HepG2 (cell line): ENCODE data around the gene CCDC136.

Experiments
- CTCF ChIP-seq: sonication (generic); formaldehyde crosslinking; IDR thresholded peaks from 2 replicates; pipeline ENCODE4 v1.5.0; 2020; ENCODE audit warnings: mild to moderate bottlenecking, missing genetic modification reagents, moderate library complexity
- HNF4A ChIP-seq: sonication (generic); formaldehyde crosslinking; IDR thresholded peaks from 2 replicates; pipeline ENCODE4 v1.4.0; 2020; ENCODE audit warnings: missing genetic modification reagents
- NRL ChIP-seq: sonication (generic); formaldehyde crosslinking; IDR thresholded peaks from 2 replicates; pipeline ENCODE4 v1.5.0; 2020; ENCODE audit warnings: missing genetic modification reagents, mild to moderate bottlenecking, moderate library complexity, borderline replicate concordance
- POLR2AphosphoS5 ChIP-seq: IDR thresholded peaks from 2 replicates; pipeline ENCODE4 v1.6.1; 2012; ENCODE audit warnings: low read depth, low read length
- RCOR2 ChIP-seq: IDR thresholded peaks from 2 replicates; pipeline ENCODE4 v1.6.1; 2016; ENCODE audit warnings: missing biosample characterization, missing genetic modification reagents
- ZBTB7A ChIP-seq: sonication (generic); formaldehyde crosslinking; IDR thresholded peaks from 2 replicates; pipeline ENCODE4 v1.8.0; 2022; ENCODE audit warnings: mild to moderate bottlenecking, missing genetic modification reagents
- ZSCAN29 ChIP-seq: sonication (generic); formaldehyde crosslinking; conservative IDR thresholded peaks from 2 replicates; pipeline ENCODE4 v1.4.0; 2020; ENCODE audit warnings: mild to moderate bottlenecking, missing genetic modification reagents

GRCh38 chr7:128800567-128800966 is 8.8 kb downstream of the CCDC136 start:
- no peak for TF ChIP-seq POLR2AphosphoS5
- no peak for TF ChIP-seq CTCF (CRISPR knock-in tag)
- TF ChIP-seq HNF4A (CRISPR knock-in tag) = no peak
- TF ChIP-seq RCOR2 = no peak
- TF ChIP-seq ZBTB7A (CRISPR knock-in tag) = no peak
- TF ChIP-seq ZSCAN29 (CRISPR knock-in tag) = no peak
- TF ChIP-seq NRL (CRISPR knock-in tag) = no peak
